GM20431 (cell line): Measurements from ENCODE around the gene RABGGTB.
"Not testable (repeated sequence)": the region's sequence is repeated elsewhere in the genome, so short reads cannot be mapped to it uniquely, and the experiment has no call there.

Source experiments
- in situ Hi-C: fragments of 300-500 bp; cut with MseI, MboI; formaldehyde crosslinking; loops from one replicate; pipeline ENCODE4 v1.15.0; 2020; ENCODE audit warnings: low sequenced_read_pairs; ENCODE audit not compliant: unreplicated experiment

Gene RABGGTB

DNA sequence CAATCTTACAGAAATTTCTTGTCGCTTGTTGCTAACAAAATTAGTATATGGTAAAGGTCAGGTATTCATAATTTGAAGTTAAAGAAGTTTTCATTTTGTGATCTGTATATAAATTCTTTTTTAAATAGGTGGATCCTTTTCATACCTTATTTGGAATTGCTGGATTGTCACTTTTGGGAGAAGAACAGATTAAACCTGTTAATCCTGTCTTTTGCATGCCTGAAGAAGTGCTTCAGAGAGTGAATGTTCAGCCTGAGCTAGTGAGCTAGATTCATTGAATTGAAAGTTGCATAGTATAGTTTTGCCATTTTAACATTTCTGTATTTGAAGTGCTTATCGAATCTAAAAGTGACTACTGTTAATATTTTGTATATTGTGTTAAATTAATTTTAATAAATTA, 8.3 kb downstream of the RABGGTB start:
- in situ Hi-C loops = no loop called here

DNA sequence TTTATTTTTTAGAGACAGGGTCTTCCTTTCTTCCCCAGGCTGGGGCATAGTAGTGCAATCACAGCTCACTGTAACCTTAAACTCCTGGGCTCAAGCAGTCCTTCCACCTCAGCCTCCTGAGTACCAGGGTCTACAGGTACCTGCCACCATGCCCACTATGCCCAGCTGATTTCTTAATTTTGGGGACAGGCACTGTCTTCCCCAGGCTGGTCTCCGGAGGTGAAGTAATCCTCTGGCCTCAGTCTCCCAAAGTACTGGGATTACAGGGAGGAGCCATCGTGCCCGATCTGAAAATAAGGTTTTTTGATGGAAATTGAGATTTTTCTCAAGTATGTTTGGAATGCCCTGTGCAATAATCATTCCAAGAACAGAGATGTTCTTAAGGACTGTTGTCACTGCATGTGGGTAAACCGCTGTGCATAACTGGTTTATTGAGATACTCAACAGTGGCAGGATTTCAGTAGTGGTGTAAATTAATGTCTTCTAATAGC, 9.7 kb downstream of the RABGGTB start:
- in situ Hi-C loops = no loop called here

DNA sequence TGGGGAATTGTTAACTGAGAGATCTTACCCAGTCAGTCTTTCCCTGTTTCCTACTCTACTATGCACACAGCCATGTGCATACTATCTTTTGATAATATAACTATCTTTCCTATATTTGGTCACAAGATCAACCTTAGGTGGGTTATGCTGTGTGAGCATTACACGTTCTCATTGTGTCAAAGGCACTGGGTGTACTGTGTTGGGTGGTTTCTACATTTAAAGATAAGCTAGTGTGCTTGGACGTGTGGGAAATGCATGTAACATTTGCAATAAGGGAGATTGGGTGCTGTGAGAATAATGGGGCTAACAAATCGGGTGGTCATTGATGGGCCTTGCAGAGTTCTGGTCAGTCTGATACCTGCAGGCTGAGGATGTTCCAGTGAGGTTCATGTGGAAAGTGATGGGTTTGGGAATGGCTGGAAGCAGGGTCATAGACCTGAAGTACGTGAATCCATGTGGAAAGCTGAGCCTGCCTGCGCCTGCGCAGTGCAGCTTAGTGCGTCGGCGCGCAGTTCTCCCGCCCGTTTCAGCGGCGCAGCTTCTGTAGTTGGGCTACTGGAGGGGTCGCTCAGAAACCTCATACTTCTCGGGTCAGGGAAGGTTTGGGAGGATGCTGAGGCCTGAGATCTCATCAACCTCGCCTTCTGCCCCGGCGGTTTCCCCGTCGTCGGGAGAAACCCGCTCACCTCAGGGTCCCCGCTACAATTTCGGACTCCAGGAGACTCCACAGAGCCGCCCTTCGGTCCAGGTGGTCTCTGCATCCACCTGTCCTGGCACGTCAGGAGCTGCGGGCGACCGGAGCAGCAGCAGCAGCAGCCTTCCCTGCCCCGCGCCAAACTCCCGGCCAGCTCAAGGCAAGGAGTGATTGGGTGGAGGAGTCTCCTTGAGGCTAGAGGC, 10.6 kb downstream of the RABGGTB start, which contains the start of gene MSH4:
Gene MSH4, plus strand, starts transcription at position 507 of the 897 bp plus-strand sequence. Its CDS starts 104 bp downstream, at position 611.
- in situ Hi-C loops = no loop called here

DNA sequence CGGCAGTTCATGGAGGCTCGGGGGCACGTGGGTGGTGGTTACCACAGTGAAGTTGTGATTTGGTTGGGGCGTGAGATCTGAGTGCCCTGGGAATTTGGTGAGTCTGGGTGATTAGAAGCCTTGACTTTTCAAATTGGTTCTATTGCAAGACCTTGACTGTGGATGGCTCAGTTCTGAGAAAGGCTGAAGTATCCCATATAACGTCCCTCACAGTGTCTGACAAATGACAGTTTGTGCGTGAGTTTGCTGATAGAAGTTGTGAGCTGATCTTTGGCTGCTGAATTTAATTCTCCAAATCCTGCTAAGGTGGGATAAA, 11.2 kb downstream of the RABGGTB start:
- in situ Hi-C loops = no loop called here

DNA sequence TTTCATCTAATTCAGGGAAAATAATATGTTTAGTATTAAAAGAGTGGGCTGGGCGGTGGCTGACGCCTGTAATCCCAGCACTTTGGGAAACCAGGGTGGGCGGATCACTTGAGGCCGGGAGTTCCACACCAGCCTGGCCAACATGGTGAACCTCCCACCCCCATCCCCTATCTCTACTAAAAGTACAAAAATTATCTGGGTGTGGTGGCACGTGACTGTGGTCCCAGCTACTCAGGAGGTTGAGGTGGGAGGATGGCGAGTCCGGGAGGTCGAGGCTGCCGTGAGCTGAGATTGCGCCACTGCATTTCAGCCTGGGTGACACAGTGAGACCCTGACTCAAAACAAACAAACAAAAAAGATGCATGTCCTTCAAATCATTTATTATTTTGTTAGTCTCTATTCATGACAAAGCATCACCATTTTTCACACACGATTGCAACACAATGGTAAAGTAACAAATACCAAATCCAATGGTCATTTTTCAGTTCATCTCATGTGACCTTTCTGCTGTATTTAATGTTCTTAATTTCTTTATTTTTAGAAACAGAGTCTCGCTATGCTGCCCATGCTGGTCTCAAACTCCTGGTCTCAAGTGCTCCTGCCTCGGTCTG, 11.7 kb downstream of the RABGGTB start:
- in situ Hi-C loops = no loop called here

DNA sequence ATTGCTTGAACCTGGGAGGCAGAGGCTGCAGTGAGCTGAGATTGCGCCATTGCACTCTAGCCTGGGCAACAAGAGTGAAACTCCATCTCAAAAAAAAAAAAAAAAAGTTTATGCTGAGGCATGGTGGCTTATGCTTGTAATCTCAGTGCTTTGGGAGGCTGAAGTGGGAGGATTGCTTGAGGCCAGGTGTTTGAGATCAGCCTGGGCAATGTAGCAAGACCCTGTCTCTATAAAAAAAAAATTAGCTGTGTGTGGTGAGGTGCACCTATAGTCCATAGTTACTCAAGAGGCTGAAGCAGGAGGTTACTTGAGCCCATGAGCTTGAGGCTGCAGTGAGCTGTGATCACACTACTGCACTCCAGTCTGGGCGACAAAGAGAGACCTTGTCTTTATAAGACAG, 15.4 kb downstream of the RABGGTB start:
- in situ Hi-C loops = not testable (repeated sequence)

DNA sequence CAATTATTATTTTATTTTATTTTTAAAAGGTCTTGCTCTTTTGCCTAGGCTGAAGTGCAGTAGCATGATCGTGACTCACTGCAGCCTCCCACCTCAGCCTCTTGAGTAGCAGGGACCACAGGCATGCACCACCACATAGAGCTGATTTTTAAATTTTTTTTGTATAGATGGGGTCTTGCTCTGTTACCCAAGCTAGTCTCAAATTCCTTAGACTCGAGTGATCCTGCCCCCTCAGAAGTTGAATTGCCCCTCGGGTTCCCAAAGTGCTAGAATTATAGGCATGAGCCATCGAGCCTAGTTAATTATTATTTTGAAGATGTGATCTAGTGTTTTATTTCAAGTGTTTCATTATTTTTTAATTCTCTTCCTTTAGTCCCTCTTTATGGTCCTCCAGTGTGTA, 22.9 kb downstream of the RABGGTB start:
- in situ Hi-C loops = no loop called here

DNA sequence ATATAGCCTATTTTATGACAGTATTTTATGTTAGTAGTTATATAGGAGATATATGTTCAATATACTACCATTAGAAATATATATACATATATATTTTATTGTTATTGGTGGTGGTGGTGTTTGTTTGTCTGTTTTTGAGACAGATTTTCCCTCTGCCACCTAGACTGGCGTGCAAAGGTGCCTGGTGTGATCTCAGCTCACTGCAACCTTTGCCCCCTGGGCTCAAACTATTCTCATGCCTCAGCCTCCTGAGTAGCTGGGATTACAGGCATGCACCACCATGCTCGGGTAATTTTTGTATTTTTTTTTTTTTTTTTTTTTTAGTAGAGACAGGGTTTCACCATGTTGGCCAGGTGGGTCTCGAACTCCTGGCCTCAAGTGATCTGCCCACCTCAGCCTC, 24.1 kb downstream of the RABGGTB start:
- in situ Hi-C loops = not testable (repeated sequence)

DNA sequence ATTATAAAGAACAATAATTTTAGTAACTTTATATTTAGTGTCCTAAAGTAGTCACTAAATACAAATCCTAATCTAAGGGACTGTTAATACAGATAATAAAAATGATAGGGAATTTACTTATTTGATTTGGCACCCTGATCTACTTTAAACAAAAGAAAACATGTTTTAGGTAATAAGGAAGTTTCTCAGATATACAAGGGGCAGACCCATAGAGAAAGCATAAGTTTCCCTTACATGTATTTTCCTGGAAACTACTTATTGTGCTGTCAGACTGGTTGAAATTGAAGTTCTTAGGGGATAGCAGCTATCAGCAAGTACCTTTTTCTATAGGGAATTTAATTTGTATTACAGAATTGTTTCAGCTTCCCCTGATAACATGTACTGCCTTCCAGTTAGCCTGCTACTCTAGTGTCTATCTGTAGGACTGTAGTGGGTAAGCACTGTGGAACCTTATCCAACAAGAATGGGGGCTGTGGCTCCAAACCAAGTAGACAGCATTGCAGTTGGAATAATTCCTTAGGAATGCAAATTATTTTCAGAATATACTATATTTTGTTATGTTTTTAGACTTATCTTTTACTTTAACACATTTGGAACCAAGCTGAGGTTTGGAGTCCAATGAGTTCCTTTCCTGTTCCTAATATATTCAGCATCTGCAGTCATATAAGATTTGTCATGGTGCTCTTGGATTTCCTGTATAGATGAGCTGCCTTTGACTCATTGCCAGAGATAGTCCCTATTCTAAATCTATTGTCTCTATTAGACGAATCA, 25.3 kb downstream of the RABGGTB start:
- in situ Hi-C loops = no loop called here

DNA sequence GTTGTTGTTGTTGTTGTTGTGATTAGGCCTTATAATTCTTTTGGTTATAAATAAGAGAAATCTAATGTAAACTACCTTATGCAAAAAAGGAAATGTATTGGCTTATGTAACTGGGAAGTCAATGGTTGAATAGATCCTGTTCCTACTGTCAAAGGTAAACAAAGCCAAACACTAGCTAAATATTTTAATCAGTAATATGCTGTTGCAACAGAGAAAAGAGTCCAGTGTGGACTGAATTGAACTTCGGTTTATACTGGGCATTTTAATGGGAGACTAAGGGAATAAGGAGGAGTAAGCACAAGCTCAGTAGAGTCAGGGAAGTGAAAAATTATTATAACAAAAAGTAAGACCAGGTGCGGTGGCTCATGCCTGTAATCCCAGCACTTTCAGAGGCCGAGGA, 26.0 kb downstream of the RABGGTB start:
- in situ Hi-C loops = no loop called here

DNA sequence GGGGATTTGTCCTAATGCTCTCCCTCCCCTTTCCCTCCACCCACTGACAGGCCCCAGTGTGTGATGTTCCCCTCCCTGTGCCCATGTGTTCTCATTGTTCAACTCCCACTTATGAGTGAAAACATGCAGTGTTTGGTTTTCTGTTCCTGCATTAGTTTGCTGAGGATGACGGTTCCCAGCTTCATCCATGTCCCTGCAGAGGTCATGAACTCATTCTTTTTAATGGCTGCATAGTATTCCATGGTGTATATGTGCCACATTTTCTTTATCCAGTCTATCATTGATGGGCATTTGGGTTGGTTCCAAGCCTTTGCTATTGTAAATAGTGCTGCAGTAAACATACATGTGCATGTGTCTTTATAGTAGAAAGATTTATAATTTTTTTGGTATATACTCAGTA, 37.5 kb downstream of the RABGGTB start:
- in situ Hi-C loops = not testable (repeated sequence)

DNA sequence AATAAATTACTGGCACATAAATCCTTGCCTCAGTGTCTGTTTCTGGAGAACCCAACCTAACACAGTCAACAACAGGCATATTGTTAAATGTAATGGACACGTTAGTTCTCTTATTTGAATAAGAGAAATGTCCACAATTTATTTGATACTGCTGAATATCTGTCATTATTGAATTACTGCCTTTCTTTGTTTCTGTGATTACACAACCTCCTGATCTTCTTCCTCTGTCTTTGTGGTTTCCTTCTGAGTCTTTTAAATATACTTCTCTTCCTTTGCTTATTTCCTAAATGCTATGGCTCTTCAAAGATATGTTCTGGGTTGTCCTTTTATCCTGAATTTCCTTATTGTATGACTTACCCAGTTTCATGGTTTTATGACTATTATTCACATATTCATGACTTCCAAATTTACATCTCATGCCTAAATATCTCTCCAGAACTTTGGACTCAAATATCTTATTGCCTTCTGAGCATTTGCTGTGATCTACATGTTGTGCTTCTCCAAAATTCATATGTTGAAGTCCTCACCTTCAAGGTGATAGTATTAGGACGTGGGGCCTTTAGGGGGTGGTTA, 50.6 kb downstream of the RABGGTB start:
- in situ Hi-C loops = no loop called here

DNA sequence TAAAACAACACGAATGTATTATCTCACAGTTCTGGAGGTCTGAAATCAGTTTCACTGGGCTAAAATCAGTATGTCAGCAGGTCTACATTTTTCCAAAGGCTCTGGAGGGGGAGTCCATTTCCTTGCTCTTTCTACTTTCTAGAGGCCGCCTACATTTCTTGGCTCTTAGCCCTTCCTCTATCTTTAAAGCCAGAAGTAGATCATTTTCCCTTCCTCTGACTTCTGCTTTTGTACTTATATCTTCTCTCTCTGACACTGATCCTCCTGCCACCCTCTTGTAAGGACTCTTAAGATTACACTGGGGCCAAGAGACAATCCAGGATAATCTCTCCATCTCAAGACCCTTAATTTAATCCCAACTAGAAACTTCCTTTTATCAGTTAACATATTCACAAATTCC, 52.0 kb downstream of the RABGGTB start:
- in situ Hi-C loops = no loop called here

DNA sequence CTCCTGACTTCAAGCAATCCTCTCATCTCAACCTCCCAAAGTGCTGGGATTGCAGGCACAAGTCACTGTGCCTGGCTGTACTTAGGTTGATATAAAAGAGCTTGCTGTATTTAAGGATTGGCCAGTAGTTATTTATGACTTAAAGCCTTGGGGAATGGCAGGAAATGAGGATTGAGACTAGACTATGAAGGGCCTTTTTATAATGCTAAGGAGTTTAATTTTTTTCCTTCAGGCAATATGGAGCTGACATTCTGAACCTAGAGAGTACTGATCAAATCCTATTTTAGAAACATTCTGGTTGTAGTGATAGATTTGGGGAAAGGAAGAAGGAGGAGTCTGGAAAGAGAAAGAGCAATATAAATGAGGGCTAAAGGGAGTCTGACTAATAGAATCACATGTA, 55.4 kb downstream of the RABGGTB start:
- in situ Hi-C loops = no loop called here
